Smooth muscle cell (in vitro differentiated cells): ENCODE results near the gene RAB8A. TPM values are rescaled to one million over a fixed set of nuclear protein-coding genes. Genes with fewer than 3 reads are reported as not detected.

Experiments
- DNase-seq: peaks from one replicate; lab custom pipeline; 2025; ENCODE audit not compliant: unreplicated experiment; lab: John Stamatoyannopoulos, UW
- H2AFZ ChIP-seq: fragments of 200-600 bp; sonication (generic); 2 replicates; pipeline ENCODE4 v1.6.0; 2016; ENCODE audit warnings: antibody characterized with exemption, low read depth, mild to moderate bottlenecking
- H3F3A ChIP-seq: fragments of 200-600 bp; sonication (generic); 2 replicates; pipeline ENCODE4 v1.6.0; 2017; ENCODE audit warnings: antibody characterized with exemption, low read depth
- H3K27ac ChIP-seq: fragments of 200-600 bp; sonication (generic); 2 replicates; pipeline ENCODE4 v1.5.1; 2016; ENCODE audit warnings: low read depth, mild to moderate bottlenecking
- H3K27me3 ChIP-seq: fragments of 200-600 bp; sonication (generic); 2 replicates; pipeline ENCODE4 v1.6.1; 2016; ENCODE audit warnings: low read depth, mild to moderate bottlenecking
- H3K36me3 ChIP-seq: fragments of 200-600 bp; sonication (generic); 2 replicates; pipeline ENCODE4 v1.5.1; 2016; ENCODE audit warnings: low read depth
- H3K4me1 ChIP-seq: fragments of 200-600 bp; sonication (generic); 2 replicates; pipeline ENCODE4 v1.5.1; 2016; ENCODE audit warnings: low read depth
- H3K4me2 ChIP-seq: fragments of 200-600 bp; sonication (generic); 2 replicates; pipeline ENCODE4 v1.6.0; 2016; ENCODE audit warnings: mild to moderate bottlenecking
- H3K4me3 ChIP-seq: fragments of 200-600 bp; sonication (generic); 2 replicates; pipeline ENCODE4 v1.5.1; 2016; ENCODE audit warnings: mild to moderate bottlenecking
- H3K79me2 ChIP-seq: fragments of 200-600 bp; sonication (generic); 2 replicates; pipeline ENCODE4 v1.6.0; 2016; ENCODE audit warnings: low read depth, mild to moderate bottlenecking
- H3K9ac ChIP-seq: fragments of 200-600 bp; sonication (generic); 2 replicates; pipeline ENCODE4 v1.6.0; 2016; ENCODE audit warnings: low read depth
- H3K9me3 ChIP-seq: fragments of 200-600 bp; sonication (generic); replicated peaks from 2 replicates; pipeline ENCODE4 v1.5.1; 2016; ENCODE audit warnings: low read depth
- H4K20me1 ChIP-seq: fragments of 200-600 bp; sonication (generic); 2 replicates; pipeline ENCODE4 v1.6.0; 2016; ENCODE audit warnings: low read depth
- WGBS: methylation state at CpG from one replicate; pipeline ENCODE4 v1.1.7; 2016; ENCODE audit warnings: low lambda C conversion rate; 5-methylcytosine and 5-hydroxymethylcytosine counted together
- polyA plus RNA-seq: library from polyadenylated mRNA; unstranded; fragments of >200 nt; fragmentation: Nextera tagmentation; extraction: Ambion mirVana; gene quantifications from 2 replicates; pipeline ENCODE4 v1.2.1, GENCODE V29; 2016
- total RNA-seq: library from RNA; depleted of rRNA; stranded (reverse); fragments of >200 nt; gene quantifications from 2 replicates; pipeline ENCODE4 v1.2.3, GENCODE V29; 2014
- TF ChIP-seq, protein P1 (sequence below): fragments of 200-600 bp; sonication (generic); IDR thresholded peaks from 2 replicates; pipeline ENCODE4 v1.5.1; 2017; ENCODE audit warnings: borderline replicate concordance, mild to moderate bottlenecking, antibody characterized with exemption; ENCODE audit not compliant: insufficient read depth, poor library complexity, severe bottlenecking

The RAB8A gene
- total and polyA plus RNA-seq, 2 experiments from 2014 or later = 47.3 to 96.0 TPM

DNA sequence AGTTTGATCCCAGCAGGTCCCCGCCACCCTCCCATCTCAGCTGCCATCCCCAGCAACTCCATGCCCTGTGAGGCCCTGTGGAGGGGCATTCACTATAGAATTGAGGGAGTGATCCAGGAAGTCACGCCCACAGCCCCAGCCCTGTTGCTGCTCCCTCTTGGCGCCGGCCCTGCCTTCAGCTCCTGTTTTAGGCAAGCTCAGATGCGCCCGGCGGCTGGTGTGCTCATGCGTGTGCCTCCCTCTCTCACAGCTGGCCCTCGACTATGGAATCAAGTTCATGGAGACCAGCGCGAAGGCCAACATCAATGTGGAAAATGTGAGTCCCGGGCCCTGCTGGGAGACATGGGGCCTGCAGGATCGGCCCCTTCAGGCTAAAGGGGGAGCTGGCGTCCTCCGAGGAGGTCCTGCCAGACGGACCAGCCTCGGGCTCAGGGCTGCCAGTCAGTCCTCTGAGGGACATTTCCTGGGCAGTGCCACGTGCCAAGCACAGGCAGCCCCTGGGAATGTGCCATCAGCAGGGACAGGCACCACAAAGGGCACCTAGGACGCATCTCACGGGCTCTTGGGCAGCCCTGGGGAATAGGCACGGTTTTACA, 16.2 kb downstream of the RAB8A start:
- no peak overlapping the region for H3K4me3 ChIP-seq
- no peak for DNase-seq
- H3K27ac ChIP-seq = no peak overlapping the region
- H2AFZ ChIP-seq = no peak overlapping the region
- no peaks in the 10 kb centered on the region for H3K79me2 ChIP-seq
- H3F3A ChIP-seq = no peaks in the 10 kb centered on the region
- H3K4me2 ChIP-seq = no peak overlapping the region
- no peaks in the 10 kb centered on the region for H3K4me1 ChIP-seq
- whole genome bisulfite sequencing = 98% methylated on average over 21 of the region's 21 CpGs
- H4K20me1 ChIP-seq = peaks cover 6% of the 10 kb centered on the region
- TF ChIP-seq, protein P1, sequence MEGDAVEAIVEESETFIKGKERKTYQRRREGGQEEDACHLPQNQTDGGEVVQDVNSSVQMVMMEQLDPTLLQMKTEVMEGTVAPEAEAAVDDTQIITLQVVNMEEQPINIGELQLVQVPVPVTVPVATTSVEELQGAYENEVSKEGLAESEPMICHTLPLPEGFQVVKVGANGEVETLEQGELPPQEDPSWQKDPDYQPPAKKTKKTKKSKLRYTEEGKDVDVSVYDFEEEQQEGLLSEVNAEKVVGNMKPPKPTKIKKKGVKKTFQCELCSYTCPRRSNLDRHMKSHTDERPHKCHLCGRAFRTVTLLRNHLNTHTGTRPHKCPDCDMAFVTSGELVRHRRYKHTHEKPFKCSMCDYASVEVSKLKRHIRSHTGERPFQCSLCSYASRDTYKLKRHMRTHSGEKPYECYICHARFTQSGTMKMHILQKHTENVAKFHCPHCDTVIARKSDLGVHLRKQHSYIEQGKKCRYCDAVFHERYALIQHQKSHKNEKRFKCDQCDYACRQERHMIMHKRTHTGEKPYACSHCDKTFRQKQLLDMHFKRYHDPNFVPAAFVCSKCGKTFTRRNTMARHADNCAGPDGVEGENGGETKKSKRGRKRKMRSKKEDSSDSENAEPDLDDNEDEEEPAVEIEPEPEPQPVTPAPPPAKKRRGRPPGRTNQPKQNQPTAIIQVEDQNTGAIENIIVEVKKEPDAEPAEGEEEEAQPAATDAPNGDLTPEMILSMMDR = no peak
- peaks cover 3% of the 10 kb centered on the region for H3K36me3 ChIP-seq
- no peaks in the 10 kb centered on the region for H3K27me3 ChIP-seq
- no peaks in the 10 kb centered on the region for H3K9me3 ChIP-seq
- H3K9ac ChIP-seq = no peak overlapping the region

DNA sequence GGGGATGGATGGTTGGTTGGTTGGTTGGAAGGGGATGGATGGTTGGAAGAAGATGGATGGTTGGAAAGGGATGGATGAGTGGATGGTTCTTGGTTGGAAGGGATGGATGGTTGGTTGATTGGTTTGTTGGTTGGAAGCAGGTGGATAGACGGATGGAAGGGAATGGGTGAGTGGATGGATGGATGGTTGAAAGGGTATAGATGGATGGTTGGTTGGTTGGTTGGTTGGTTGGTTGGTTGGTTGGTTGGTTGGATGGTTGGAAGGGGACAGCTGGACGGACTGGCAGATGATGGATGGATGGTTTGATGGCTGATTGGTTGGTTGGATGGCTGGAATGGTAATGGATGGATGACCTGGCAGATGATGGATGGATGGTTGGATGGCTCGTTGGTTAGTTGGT, 20.0 kb downstream of the RAB8A start:
- H4K20me1 ChIP-seq = peaks cover 3% of the 10 kb centered on the region
- no peak for DNase-seq
- no peaks in the 10 kb centered on the region for H3K4me1 ChIP-seq
- H3F3A ChIP-seq = no peaks in the 10 kb centered on the region
- WGBS = 89% methylated on average over 3 of the region's 3 CpGs
- peaks cover 10% of the 10 kb centered on the region for H3K36me3 ChIP-seq
- H3K4me3 ChIP-seq = no peak overlapping the region
- TF ChIP-seq, protein P1 = no peak
- no peak overlapping the region for H3K27ac ChIP-seq
- no peak overlapping the region for H3K9ac ChIP-seq
- no peak overlapping the region for H2AFZ ChIP-seq
- H3K9me3 ChIP-seq = no peaks in the 10 kb centered on the region
- H3K4me2 ChIP-seq = no peak overlapping the region
- no peaks in the 10 kb centered on the region for H3K79me2 ChIP-seq
- H3K27me3 ChIP-seq = no peaks in the 10 kb centered on the region

DNA sequence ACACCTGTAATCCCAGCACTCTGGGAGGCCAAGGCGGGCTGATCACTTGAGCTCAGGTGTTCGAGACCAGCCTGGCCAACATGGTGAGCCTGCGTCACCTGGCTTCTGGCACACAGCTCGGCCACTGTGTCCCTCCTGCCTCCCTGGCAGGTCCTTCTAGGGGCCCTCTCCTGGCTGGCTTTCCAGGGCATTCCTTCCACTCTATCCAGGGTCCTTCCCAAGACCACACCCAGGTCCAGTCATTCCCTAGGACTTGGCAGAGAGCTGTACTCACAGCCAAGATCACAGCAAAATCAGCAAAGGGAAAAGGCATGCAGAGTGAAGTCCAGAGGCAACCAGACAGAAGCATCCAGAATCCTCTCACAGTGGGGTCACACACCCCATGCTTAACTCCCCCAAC, 22.1 kb downstream of the RAB8A start:
- no peaks in the 10 kb centered on the region for H3K27me3 ChIP-seq
- no peaks in the 10 kb centered on the region for H3K4me1 ChIP-seq
- H2AFZ ChIP-seq = no peak overlapping the region
- H3K4me2 ChIP-seq = no peak overlapping the region
- peaks cover 10% of the 10 kb centered on the region for H3K36me3 ChIP-seq
- H3F3A ChIP-seq = no peaks in the 10 kb centered on the region
- TF ChIP-seq, protein P1 = no peak
- no peaks in the 10 kb centered on the region for H3K79me2 ChIP-seq
- H3K4me3 ChIP-seq = no peak overlapping the region
- H3K9ac ChIP-seq = no peak overlapping the region
- no peak overlapping the region for H3K27ac ChIP-seq
- DNase-seq = no peak
- WGBS = 95% methylated on average over 4 of the region's 4 CpGs
- peaks cover 3% of the 10 kb centered on the region for H4K20me1 ChIP-seq
- no peaks in the 10 kb centered on the region for H3K9me3 ChIP-seq

DNA sequence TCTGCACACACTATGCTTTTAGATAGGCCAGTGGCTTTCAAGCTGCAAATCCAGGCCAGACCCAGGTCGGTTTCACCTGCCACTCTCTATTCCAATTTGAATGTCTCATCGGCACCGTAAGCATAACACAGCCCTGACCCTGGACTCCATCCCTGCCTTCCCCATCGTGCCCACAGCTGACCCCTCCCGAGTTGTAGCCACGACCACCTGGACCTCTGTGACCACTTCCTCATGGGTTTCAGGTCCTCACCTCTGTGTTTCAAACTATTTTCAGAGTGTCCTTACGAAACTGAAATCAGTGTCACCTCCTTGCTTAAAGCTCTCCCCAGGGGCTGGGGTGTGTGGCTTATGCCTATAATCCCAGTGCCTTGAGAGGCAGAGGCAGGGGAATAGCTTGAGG, 22.8 kb downstream of the RAB8A start:
- H3K36me3 ChIP-seq = peaks cover 10% of the 10 kb centered on the region
- TF ChIP-seq, protein P1 = no peak
- no peaks in the 10 kb centered on the region for H3F3A ChIP-seq
- H3K27ac ChIP-seq = no peak overlapping the region
- H3K9ac ChIP-seq = no peak overlapping the region
- DNase-seq = no peak
- H3K9me3 ChIP-seq = no peaks in the 10 kb centered on the region
- H3K4me2 ChIP-seq = no peak overlapping the region
- no peaks in the 10 kb centered on the region for H3K79me2 ChIP-seq
- no peaks in the 10 kb centered on the region for H3K4me1 ChIP-seq
- no peak overlapping the region for H3K4me3 ChIP-seq
- 92% methylated on average over 7 of the region's 7 CpGs for WGBS
- H3K27me3 ChIP-seq = no peaks in the 10 kb centered on the region
- H4K20me1 ChIP-seq = peaks cover 3% of the 10 kb centered on the region
- H2AFZ ChIP-seq = no peak overlapping the region
